HEK293T (cell line): ENCODE results near the gene TET3.

Experiments
- CTCF ChIA-PET: fragments of 350-600 bp; formaldehyde crosslinking; extraction: SDS; loops from one replicate; lab custom pipeline; 2021; ENCODE audit warnings: antibody characterized with exemption, inconsistent platforms; lab: Yijun Ruan, JAX
- POLR2A ChIA-PET: fragments of 350-600 bp; formaldehyde crosslinking; extraction: SDS; loops from one replicate; lab custom pipeline; 2020; ENCODE audit warnings: antibody characterized with exemption, inconsistent platforms; lab: Yijun Ruan, JAX
- DNase-seq: peaks from one replicate; pipeline ENCODE4 v3.0.0; 2012; ENCODE audit warnings: mixed read lengths; ENCODE audit errors: extremely low spot score
- ARNT ChIP-seq: fragments of 450-650 bp; IDR thresholded peaks from 2 replicates; pipeline ENCODE4 v1.6.1; 2017; ENCODE audit warnings: mild to moderate bottlenecking
- BHLHE40 ChIP-seq: fragments of 450-650 bp; IDR thresholded peaks from 2 replicates; pipeline ENCODE4 v1.6.1; 2016; ENCODE audit warnings: mild to moderate bottlenecking, moderate library complexity, borderline replicate concordance
- CTBP1 ChIP-seq: fragments of 450-650 bp; IDR thresholded peaks from 2 replicates; pipeline ENCODE4 v1.6.1; 2016; ENCODE audit warnings: borderline replicate concordance
- ELF4 ChIP-seq: fragments of 450-650 bp; IDR thresholded peaks from 2 replicates; pipeline ENCODE4 v1.6.1; 2017; ENCODE audit warnings: antibody characterized with exemption
- FOXA1 ChIP-seq: fragments of 450-650 bp; IDR thresholded peaks from 2 replicates; pipeline ENCODE4 v1.6.1; 2016; ENCODE audit warnings: mild to moderate bottlenecking
- FOXK2 ChIP-seq: fragments of 450-650 bp; IDR thresholded peaks from 2 replicates; pipeline ENCODE4 v1.6.1; 2016; ENCODE audit warnings: mild to moderate bottlenecking
- FOXM1 ChIP-seq: fragments of 450-650 bp; IDR thresholded peaks from 2 replicates; pipeline ENCODE4 v1.6.1; 2017; ENCODE audit warnings: mild to moderate bottlenecking, borderline replicate concordance
- HDGF ChIP-seq: fragments of 450-650 bp; IDR thresholded peaks from 2 replicates; pipeline ENCODE4 v1.6.1; 2017; ENCODE audit warnings: antibody characterized with exemption, borderline replicate concordance
- L3MBTL2 ChIP-seq: fragments of 450-650 bp; conservative IDR thresholded peaks from 2 replicates; pipeline ENCODE4 v1.6.1; 2016; ENCODE audit warnings: mild to moderate bottlenecking
- LEF1 ChIP-seq: fragments of 450-650 bp; IDR thresholded peaks from 2 replicates; pipeline ENCODE4 v1.6.1; 2017; ENCODE audit warnings: mild to moderate bottlenecking, borderline replicate concordance
- NFRKB ChIP-seq: fragments of 450-650 bp; IDR thresholded peaks from 2 replicates; pipeline ENCODE4 v1.6.1; 2016; ENCODE audit warnings: mild to moderate bottlenecking, moderate library complexity
- SP1 ChIP-seq: fragments of 450-650 bp; IDR thresholded peaks from 2 replicates; pipeline ENCODE4 v1.6.1; 2017
- SUZ12 ChIP-seq: fragments of 450-650 bp; IDR thresholded peaks from 2 replicates; pipeline ENCODE4 v1.6.1; 2016; ENCODE audit warnings: mild to moderate bottlenecking
- TARDBP ChIP-seq: fragments of 450-650 bp; IDR thresholded peaks from 2 replicates; pipeline ENCODE4 v1.6.1; 2016
- ZNF384 ChIP-seq: fragments of 450-650 bp; IDR thresholded peaks from 2 replicates; pipeline ENCODE4 v1.6.1; 2016
- TF ChIP-seq, protein P1 (sequence below): fragments of 450-650 bp; IDR thresholded peaks from 2 replicates; pipeline ENCODE4 v1.6.1; 2016

The TET3 gene

DNA sequence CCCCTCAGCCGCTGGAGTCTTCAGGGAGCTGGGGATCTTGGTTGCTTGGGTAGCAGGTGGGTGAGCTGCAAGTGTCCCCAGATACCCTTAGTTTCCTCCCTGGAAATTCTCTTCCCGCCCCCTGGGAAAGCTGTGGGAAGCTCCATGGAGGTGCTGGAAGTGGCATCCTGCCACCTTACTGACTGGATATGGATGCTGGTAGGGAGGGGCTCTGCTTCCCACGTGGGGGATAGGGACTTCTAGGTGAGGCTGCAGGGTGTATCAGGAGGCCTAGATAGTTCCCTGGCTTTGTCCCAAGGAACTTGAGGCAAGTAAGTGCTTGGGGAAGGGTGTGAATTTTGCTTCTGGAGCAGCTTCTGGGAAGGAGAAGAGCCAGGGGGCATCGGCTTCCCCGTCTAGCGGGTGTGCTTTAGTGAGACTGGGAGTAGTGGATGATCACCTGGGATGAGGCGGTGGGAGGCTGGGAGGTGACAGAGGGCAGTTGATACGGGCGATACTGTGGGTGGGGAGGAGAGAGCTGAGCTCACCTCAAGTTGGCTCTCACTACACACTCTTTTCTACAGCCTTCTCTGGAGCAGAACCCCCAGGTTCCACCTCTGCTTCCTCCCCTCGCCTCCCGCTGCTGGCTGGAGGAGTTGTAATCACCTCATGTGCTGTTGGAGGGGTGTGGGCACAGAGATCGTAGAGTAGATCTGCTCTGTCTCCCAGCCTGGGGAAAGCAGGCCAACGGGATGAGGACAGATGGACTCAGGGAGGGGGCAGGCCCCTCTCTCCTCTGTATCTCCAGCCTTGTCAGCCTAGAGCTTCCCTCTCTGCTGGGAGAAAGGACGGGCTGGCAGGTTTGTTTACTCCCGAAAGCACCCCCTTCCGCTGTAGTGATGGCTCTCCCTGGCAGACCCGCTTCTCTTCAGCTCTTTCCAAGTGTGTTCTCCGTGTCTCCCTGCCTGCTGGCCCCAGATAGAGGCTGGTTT, 19.8 kb downstream of the TET3 start:
- POLR2A ChIA-PET, result no interaction called here
- TF ChIP-seq BHLHE40 (no peak), CTBP1 (no peak), SUZ12 (no peak), HDGF (no peak), TARDBP (no peak), SP1 (no peak), FOXM1 (no peak), FOXK2 (no peak)
- CTCF ChIA-PET, result no interaction called here
- no peak for DNase-seq

DNA sequence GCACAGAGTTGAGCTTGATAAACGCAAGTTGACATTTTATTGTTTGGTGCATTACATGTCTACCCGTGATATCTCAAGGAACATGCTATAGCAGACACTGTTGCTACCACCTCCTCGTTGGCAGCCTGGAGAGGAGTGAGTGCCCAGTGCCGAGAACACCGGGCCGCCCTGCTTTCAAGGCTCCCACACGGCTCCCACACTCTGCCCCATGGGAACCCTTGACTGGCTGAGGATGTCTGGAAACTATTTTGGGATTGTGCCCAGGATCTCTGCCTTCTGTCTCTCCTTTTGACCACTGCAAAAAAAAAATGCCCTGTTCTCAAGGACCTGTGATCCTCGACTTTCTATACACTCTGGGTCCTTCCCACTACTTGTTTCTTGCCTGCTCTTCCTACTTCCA, 21.1 kb downstream of the TET3 start:
- CTCF ChIA-PET, result no interaction called here
- no peak for DNase-seq
- POLR2A ChIA-PET, result no interaction called here
- TF ChIP-seq FOXA1 (no peak), HDGF (no peak), CTBP1 (no peak), ELF4 (no peak), L3MBTL2 (no peak), FOXM1 (no peak), ARNT (no peak), TARDBP (no peak), SP1 (no peak), NFRKB (no peak), FOXK2 (no peak), LEF1 (no peak), SUZ12 (no peak), ZNF384 (no peak), BHLHE40 (no peak)
- TF ChIP-seq, protein P1, sequence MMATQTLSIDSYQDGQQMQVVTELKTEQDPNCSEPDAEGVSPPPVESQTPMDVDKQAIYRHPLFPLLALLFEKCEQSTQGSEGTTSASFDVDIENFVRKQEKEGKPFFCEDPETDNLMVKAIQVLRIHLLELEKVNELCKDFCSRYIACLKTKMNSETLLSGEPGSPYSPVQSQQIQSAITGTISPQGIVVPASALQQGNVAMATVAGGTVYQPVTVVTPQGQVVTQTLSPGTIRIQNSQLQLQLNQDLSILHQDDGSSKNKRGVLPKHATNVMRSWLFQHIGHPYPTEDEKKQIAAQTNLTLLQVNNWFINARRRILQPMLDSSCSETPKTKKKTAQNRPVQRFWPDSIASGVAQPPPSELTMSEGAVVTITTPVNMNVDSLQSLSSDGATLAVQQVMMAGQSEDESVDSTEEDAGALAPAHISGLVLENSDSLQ, result no peak

DNA sequence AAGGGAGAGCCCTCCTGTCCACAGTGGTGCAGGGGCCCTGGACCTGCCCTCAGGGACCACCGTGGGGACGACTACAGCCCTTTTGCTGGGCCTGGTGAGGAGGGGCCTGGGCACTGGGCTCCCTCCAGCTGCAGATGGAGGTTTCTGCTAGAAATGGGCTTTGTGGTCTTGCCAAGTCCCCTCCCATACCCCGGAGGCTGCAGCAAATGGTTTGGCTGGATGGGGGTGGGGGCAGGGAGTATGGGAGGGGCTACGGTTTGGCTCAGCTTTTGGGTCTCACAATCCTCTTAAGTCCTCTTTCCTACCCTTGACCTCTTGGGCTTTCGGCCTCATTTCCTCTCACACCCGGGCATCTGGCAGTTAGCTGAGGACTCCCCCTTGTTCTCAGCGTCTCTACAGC, 21.7 kb downstream of the TET3 start:
- TF ChIP-seq SUZ12 (no peak), LEF1 (no peak), FOXM1 (no peak), FOXA1 (no peak), CTBP1 (no peak), HDGF (no peak), TARDBP (no peak), L3MBTL2 (no peak), ELF4 (no peak), SP1 (no peak), FOXK2 (no peak), BHLHE40 (no peak), NFRKB (no peak), ZNF384 (no peak), ARNT (no peak)
- TF ChIP-seq, protein P1, result no peak
- ChIA-PET CTCF (no interaction called here), POLR2A (no interaction called here)
- DNase-seq, result no peak

DNA sequence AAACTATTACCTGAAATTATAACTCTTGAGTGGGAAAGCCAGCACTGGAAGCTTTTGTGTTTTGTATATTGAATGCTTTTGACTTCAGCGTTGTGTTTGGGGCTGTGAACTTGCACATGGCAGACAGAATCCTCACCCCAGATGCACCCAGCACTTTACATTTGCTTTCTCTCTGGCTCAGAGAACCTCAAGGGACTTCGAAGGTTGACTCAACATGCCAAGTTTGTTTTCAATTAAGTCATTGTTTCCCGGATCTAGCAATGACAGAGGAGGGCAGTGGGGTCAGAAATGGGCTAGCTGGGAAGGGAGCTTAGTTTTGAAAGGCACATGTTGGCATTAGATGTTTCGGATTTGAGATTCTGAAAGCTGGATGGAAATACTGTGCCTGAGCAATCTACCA, 22.4 kb downstream of the TET3 start:
- TF ChIP-seq CTBP1, result no peak
- no peak for TF ChIP-seq LEF1
- TF ChIP-seq HDGF, result no peak
- no peak for TF ChIP-seq L3MBTL2
- no peak for TF ChIP-seq SP1
- TF ChIP-seq, protein P1, result no peak
- TF ChIP-seq ELF4, result no peak
- TF ChIP-seq FOXA1, result no peak
- TF ChIP-seq ZNF384, result no peak
- no peak for TF ChIP-seq NFRKB
- no peak for TF ChIP-seq BHLHE40
- no peak for TF ChIP-seq SUZ12
- TF ChIP-seq TARDBP, result no peak
- TF ChIP-seq FOXK2, result no peak
- no peak for TF ChIP-seq ARNT
- no peak for TF ChIP-seq FOXM1
- DNase-seq, result no peak
- ChIA-PET POLR2A (interaction anchor here (0.6 kb wide), 1 partner anchor 454 kb away, joined by 3 read pairs; no protein-coding TSS in a partner anchor), CTCF (no interaction called here)

DNA sequence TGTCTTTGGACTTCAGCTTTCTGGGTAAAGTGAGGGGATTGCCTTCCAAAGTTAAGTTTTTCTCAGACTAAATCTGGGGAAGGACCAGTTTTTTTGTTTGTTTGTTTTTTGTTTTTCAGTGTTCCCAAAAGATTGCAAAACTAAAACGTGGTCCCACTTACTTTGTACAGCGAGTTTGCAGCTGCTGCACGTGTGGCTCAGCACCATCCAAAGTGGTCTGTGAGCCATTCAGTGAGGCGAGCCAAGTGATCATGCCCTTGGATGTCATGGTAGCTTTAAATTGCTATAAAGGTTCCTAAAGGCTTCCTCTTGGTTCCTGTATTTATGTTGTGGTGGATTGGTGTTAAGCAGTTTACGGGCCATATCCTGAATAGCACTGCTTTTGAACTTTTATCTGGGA, 23.0 kb downstream of the TET3 start:
- DNase-seq, result no peak
- POLR2A ChIA-PET, result no interaction called here
- TF ChIP-seq FOXM1, result no peak
- TF ChIP-seq BHLHE40, result no peak
- TF ChIP-seq SP1, result no peak
- CTCF ChIA-PET, result no interaction called here
